GM12878 (cell line): ENCODE data around the gene SLC10A2. TPM values are rescaled to one million over a fixed set of nuclear protein-coding genes. Genes with fewer than 3 reads are reported as not detected.

Experiments used
- DPF2 ChIP-seq: fragments of 450-650 bp; IDR thresholded peaks from 2 replicates; pipeline ENCODE4 v1.6.1; 2017; ENCODE audit warnings: mild to moderate bottlenecking
- GATAD2B ChIP-seq: fragments of 450-650 bp; conservative IDR thresholded peaks from 2 replicates; pipeline ENCODE4 v1.6.1; 2017; ENCODE audit warnings: low read depth, mild to moderate bottlenecking, moderate library complexity
- HDAC2 ChIP-seq: fragments of 200-600 bp; sonication (generic); IDR thresholded peaks from 2 replicates; pipeline ENCODE4 v1.6.1; 2017
- MEF2A ChIP-seq: IDR thresholded peaks from 2 replicates; pipeline ENCODE4 v1.6.1; 2011; ENCODE audit warnings: low read depth, mild to moderate bottlenecking, low read length, moderate library complexity; ENCODE audit not compliant: insufficient read depth
- NFYA ChIP-seq: IDR thresholded peaks from 2 replicates; pipeline ENCODE4 v1.6.1; 2011; ENCODE audit warnings: low read depth, mild to moderate bottlenecking, low read length, improper control_type of control experiment, borderline replicate concordance
- RBBP5 ChIP-seq: fragments of 200-600 bp; sonication (generic); conservative IDR thresholded peaks from 2 replicates; pipeline ENCODE4 v1.6.1; 2016
- polyA plus RNA-seq, 11 experiments: library from polyadenylated mRNA; depleted of rRNA in 4 of 11; unstranded in 6 of 11; stranded (reverse) in 5 of 11; fragments of >200 nt; fragmentation: Nextera tagmentation in 4 of 11; fragmentation: Illumina TruSeq in 1 of 11; extraction: Ambion mirVana in 4 of 11; extraction: Trizol in 1 of 11; gene quantifications; 1 replicate in 1 of 11; 2 replicates in 10 of 11; pipeline versions ENCODE4 v1.2.1 to v1.2.3, GENCODE V29; 2011 to 2016; ENCODE audit warnings: inconsistent platforms in 2 of 11, missing spikeins in 2 of 11, low read depth in 1 of 11
- total RNA-seq, 4 experiments: library from RNA; depleted of rRNA in 3 of 4; stranded (reverse); fragments of >200 nt in 3 of 4; fragmentation: Illumina TruSeq in 1 of 4; extraction: Trizol in 1 of 4; gene quantifications; 2 replicates each; pipeline versions ENCODE4 v1.2.1 to v1.2.3, GENCODE V29; 2013 to 2021
- TF ChIP-seq, protein P1 (sequence below): fragments of 450-650 bp; IDR thresholded peaks from 2 replicates; pipeline ENCODE4 v1.6.1; 2016; ENCODE audit warnings: mild to moderate bottlenecking, moderate library complexity, borderline replicate concordance
- TF ChIP-seq, protein P2 (sequence below): fragments of 450-650 bp; IDR thresholded peaks from 2 replicates; pipeline ENCODE4 v1.6.1; 2017; ENCODE audit warnings: mild to moderate bottlenecking, moderate library complexity
- TF ChIP-seq, protein P3 (sequence below): IDR thresholded peaks from 2 replicates; pipeline ENCODE4 v1.6.1; 2011; ENCODE audit warnings: mild to moderate bottlenecking, low read depth, low read length, moderate library complexity; ENCODE audit not compliant: insufficient replicate concordance

The SLC10A2 gene
- total and polyA plus RNA-seq, 10 of the 15 experiments (the other 5 are each of a cell fraction or from before 2014, with no cell fraction given): 0.01 to 0.04 (median 0.02) TPM; not detected in 7

DNA sequence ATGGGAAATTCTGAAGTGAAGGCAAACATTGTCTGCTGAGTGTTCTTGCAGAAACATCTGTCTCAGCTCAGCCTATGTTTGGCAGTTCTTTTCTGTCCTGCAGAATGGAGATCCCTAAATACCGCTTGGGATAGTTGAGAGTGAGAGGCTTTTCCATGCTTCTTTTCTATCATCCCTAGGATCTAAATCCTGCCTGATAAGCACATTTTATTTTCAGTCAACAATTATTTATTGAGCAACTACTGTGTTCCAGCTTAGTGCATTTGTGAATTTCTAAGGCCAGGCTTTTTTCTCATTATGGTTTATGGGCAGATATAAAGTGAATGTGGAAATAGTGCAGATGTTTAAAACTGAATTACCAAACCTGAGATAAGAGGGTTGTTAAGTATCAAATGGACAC, 62.6 kb downstream of the SLC10A2 start (continued):
- TF ChIP-seq, protein P1, sequence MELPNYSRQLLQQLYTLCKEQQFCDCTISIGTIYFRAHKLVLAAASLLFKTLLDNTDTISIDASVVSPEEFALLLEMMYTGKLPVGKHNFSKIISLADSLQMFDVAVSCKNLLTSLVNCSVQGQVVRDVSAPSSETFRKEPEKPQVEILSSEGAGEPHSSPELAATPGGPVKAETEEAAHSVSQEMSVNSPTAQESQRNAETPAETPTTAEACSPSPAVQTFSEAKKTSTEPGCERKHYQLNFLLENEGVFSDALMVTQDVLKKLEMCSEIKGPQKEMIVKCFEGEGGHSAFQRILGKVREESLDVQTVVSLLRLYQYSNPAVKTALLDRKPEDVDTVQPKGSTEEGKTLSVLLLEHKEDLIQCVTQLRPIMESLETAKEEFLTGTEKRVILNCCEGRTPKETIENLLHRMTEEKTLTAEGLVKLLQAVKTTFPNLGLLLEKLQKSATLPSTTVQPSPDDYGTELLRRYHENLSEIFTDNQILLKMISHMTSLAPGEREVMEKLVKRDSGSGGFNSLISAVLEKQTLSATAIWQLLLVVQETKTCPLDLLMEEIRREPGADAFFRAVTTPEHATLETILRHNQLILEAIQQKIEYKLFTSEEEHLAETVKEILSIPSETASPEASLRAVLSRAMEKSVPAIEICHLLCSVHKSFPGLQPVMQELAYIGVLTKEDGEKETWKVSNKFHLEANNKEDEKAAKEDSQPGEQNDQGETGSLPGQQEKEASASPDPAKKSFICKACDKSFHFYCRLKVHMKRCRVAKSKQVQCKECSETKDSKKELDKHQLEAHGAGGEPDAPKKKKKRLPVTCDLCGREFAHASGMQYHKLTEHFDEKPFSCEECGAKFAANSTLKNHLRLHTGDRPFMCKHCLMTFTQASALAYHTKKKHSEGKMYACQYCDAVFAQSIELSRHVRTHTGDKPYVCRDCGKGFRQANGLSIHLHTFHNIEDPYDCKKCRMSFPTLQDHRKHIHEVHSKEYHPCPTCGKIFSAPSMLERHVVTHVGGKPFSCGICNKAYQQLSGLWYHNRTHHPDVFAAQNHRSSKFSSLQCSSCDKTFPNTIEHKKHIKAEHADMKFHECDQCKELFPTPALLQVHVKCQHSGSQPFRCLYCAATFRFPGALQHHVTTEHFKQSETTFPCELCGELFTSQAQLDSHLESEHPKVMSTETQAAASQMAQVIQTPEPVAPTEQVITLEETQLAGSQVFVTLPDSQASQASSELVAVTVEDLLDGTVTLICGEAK: no peak
- TF ChIP-seq, protein P2, sequence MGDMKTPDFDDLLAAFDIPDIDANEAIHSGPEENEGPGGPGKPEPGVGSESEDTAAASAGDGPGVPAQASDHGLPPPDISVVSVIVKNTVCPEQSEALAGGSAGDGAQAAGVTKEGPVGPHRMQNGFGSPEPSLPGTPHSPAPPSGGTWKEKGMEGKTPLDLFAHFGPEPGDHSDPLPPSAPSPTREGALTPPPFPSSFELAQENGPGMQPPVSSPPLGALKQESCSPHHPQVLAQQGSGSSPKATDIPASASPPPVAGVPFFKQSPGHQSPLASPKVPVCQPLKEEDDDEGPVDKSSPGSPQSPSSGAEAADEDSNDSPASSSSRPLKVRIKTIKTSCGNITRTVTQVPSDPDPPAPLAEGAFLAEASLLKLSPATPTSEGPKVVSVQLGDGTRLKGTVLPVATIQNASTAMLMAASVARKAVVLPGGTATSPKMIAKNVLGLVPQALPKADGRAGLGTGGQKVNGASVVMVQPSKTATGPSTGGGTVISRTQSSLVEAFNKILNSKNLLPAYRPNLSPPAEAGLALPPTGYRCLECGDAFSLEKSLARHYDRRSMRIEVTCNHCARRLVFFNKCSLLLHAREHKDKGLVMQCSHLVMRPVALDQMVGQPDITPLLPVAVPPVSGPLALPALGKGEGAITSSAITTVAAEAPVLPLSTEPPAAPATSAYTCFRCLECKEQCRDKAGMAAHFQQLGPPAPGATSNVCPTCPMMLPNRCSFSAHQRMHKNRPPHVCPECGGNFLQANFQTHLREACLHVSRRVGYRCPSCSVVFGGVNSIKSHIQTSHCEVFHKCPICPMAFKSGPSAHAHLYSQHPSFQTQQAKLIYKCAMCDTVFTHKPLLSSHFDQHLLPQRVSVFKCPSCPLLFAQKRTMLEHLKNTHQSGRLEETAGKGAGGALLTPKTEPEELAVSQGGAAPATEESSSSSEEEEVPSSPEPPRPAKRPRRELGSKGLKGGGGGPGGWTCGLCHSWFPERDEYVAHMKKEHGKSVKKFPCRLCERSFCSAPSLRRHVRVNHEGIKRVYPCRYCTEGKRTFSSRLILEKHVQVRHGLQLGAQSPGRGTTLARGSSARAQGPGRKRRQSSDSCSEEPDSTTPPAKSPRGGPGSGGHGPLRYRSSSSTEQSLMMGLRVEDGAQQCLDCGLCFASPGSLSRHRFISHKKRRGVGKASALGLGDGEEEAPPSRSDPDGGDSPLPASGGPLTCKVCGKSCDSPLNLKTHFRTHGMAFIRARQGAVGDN: no peak
- TF ChIP-seq DPF2 (no peak), NFYA (no peak), GATAD2B (no peak), HDAC2 (no peak), MEF2A (no peak), RBBP5 (no peak)
- TF ChIP-seq, protein P3, sequence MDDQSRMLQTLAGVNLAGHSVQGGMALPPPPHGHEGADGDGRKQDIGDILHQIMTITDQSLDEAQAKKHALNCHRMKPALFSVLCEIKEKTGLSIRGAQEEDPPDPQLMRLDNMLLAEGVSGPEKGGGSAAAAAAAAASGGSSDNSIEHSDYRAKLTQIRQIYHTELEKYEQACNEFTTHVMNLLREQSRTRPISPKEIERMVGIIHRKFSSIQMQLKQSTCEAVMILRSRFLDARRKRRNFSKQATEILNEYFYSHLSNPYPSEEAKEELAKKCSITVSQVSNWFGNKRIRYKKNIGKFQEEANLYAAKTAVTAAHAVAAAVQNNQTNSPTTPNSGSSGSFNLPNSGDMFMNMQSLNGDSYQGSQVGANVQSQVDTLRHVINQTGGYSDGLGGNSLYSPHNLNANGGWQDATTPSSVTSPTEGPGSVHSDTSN: no peak
